ENCODE results near the gene OSCP1. TPM values are rescaled to one million over a fixed set of nuclear protein-coding genes. Genes with fewer than 3 reads are reported as not detected.
A peak's percentile ranks its signal among the peaks of the same experiment; 100 is the strongest.

The OSCP1 gene
- total RNA-seq, 6 experiments from 2014 or later: 6.0 to 11.0 (median 7.2) TPM

- H3K4me1 Mint-ChIP-seq (ENCODE audit: low read depth): peaks cover 66% of the 10 kb centered on the region
- no peak for TF ChIP-seq CTCF (IDR thresholded peaks at IDR 0.05)
- peak overlapping the region; percentile 2; the same call in 1 of the 2 replicates for H3K27ac Mint-ChIP-seq
- no peak for DNase-seq
- no peaks in the 10 kb centered on the region for H3K9me3 Mint-ChIP-seq
- H3K36me3 Mint-ChIP-seq (ENCODE audit: low read depth): peaks cover 14% of the 10 kb centered on the region; the same call in 1 of the 2 replicates
- peaks cover 7% of the 10 kb centered on the region for H3K27me3 Mint-ChIP-seq (ENCODE audit: insufficient read depth)
- H3K4me3 Mint-ChIP-seq: 0 out of 2 replicates have a peak overlapping the region, but pooled peaks have one; percentile 93
These were observed 67.0 kb downstream of the OSCP1 start for GRCh38 chr1:36383240-36383639.

DNA sequence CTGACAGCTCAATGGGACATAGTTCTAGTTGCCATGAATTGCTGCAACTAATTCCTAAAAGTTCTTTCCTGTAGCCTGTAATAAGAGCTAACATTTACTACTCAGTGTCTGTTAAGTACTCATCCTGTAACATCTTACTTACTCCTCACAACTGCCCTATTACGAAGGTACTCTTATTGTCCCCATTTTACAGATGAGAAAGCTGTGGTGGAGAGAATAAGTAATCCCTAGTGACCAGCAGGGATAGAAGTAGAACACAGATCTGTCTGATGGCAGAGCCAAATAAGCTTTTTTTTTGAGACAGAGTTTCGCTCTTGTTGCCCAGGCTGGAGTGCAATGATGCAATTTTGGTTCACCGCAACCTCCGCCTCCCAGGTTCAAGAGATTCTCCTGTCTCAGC lies 67.6 kb downstream of the OSCP1 start:
- Mint-ChIP-seq H3K4me3 (no peak overlapping the region), H3K27me3 (ENCODE audit: insufficient read depth) (peaks cover 7% of the 10 kb centered on the region), H3K27ac (no peak overlapping the region), H3K36me3 (ENCODE audit: low read depth) (peaks cover 14% of the 10 kb centered on the region; the same call in 1 of the 2 replicates), H3K4me1 (ENCODE audit: low read depth) (peaks cover 61% of the 10 kb centered on the region), H3K9me3 (no peaks in the 10 kb centered on the region)
- no peak for TF ChIP-seq CTCF (IDR thresholded peaks at IDR 0.05)
- DNase-seq: no peak

GRCh38 chr1:36382231-36382630 lies 68.0 kb downstream of the OSCP1 start:
- no peaks in the 10 kb centered on the region for H3K9me3 Mint-ChIP-seq
- H3K27me3 Mint-ChIP-seq (ENCODE audit: insufficient read depth): peaks cover 7% of the 10 kb centered on the region
- no peak for TF ChIP-seq CTCF (IDR thresholded peaks at IDR 0.05)
- no peak overlapping the region for H3K27ac Mint-ChIP-seq
- peaks cover 56% of the 10 kb centered on the region for H3K4me1 Mint-ChIP-seq (ENCODE audit: low read depth)
- DNase-seq: no peak
- H3K36me3 Mint-ChIP-seq (ENCODE audit: low read depth): peaks cover 14% of the 10 kb centered on the region; the same call in 1 of the 2 replicates
- H3K4me3 Mint-ChIP-seq: no peak overlapping the region

DNA sequence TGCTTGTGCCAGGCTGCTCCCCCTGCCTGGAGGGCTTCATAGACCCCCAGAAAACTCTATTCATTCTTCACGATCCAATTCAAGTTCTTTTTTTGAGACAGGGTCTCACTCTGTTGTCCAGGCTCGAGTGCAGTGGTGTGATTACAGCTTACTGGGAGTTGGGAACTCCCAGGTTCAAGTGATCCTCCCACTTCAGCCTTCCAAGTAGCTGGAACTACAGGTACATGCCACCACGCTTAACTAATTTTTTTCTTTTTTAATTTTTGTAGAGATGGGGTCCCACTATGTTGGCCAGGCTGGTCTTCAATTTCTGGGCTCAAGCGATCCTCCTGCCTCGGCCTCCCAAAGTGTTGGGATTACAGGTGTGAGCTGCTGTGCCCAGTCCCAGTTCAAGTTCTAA lies 68.8 kb downstream of the OSCP1 start:
- no peak for TF ChIP-seq CTCF (IDR thresholded peaks at IDR 0.05)
- Mint-ChIP-seq H3K4me1 (ENCODE audit: low read depth) (peaks cover 51% of the 10 kb centered on the region), H3K27me3 (ENCODE audit: insufficient read depth) (peaks cover 7% of the 10 kb centered on the region), H3K4me3 (no peak overlapping the region), H3K36me3 (ENCODE audit: low read depth) (peaks cover 14% of the 10 kb centered on the region), H3K27ac (peak overlapping the region; percentile 46), H3K9me3 (no peaks in the 10 kb centered on the region)
- no peak for DNase-seq

DNA sequence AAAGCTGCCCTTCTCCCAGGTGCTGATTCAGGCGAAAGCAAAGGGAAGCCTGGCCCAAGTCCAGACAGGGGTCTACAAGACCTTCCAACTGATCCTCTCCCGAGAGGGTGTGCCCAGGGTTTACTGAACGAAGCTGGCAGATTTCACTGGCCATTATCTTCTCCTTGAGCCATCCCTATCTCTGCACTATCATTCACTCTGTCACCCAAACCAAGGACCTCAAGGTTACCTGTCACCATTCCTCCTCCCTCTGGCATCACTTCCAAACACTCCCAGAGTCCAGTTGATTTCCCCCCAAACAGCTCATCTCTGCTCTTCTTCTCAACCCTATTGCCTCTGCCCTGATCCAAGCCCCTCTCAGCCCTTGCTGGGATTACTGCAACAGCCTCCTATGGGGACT lies 69.5 kb downstream of the OSCP1 start:
- Mint-ChIP-seq H3K4me3 (no peak overlapping the region), H3K4me1 (ENCODE audit: low read depth) (peaks cover 57% of the 10 kb centered on the region)
- TF ChIP-seq CTCF (IDR thresholded peaks at IDR 0.05): no peak

More for the DNA sequence above, 69.5 kb downstream of the OSCP1 start:
- Mint-ChIP-seq H3K9me3 (no peaks in the 10 kb centered on the region), H3K27me3 (ENCODE audit: insufficient read depth) (peaks cover 7% of the 10 kb centered on the region), H3K36me3 (ENCODE audit: low read depth) (peaks cover 14% of the 10 kb centered on the region), H3K27ac (peak overlapping the region; percentile 3)
- DNase-seq: no peak

Data from HFFc6 (cell line).